HCT116 (cell line): ENCODE results near the gene ATXN1. TPM values are rescaled to one million over a fixed set of nuclear protein-coding genes. Genes with fewer than 3 reads are reported as not detected.

Source experiments
- ATAC-seq: fragments of 200-7000 bp; cut with Tn5 transposase; 2 replicates; pipeline ENCODE4 v1.9.1; 2020; ENCODE audit warnings: mild to moderate bottlenecking, moderate library complexity
- BruUV-seq: library from RNA; stranded (reverse); fragments of 400-500 nt; replicated peaks from 2 replicates; lab custom pipeline; 2021; lab: Mats Ljungman, UMichigan
- CTCF ChIA-PET: fragments of 300-600 bp; sonication (Branson Sonifier 250); formaldehyde crosslinking; loops from one replicate; lab custom pipeline; 2021; ENCODE audit warnings: antibody characterized with exemption; lab: Charles Lee
- POLR2A ChIA-PET: fragments of 300-600, 350-600 bp; sonication (Branson Sonifier 250); formaldehyde crosslinking; loops from one replicate; lab custom pipeline; 2021; ENCODE audit warnings: antibody characterized with exemption; lab: Charles Lee
- RAD21 ChIA-PET, 2 experiments: fragments of 300-600 bp; sonication (Branson Sonifier 250); formaldehyde crosslinking; loops; one replicate each; lab custom pipeline; 2023; ENCODE audit warnings: low total read pairs in 2 of 2; ENCODE audit not compliant: uncharacterized antibody in 2 of 2, unreplicated experiment in 2 of 2, low non-redundant PET in 1 of 2; lab: Charles Lee
- DNase-seq: peaks from one replicate; pipeline ENCODE4 v3.0.0-alpha.2; 2010; ENCODE audit warnings: low read depth, low spot score
- H2AFZ ChIP-seq: fragments of 200-600 bp; shearing (Covaris generic), sonication (generic); 2 replicates; pipeline ENCODE4 v1.6.1; 2017; ENCODE audit warnings: low read depth, mixed run types, mixed read lengths, antibody characterized with exemption, low read length; ENCODE audit not compliant: poor library complexity, severe bottlenecking
- H3K27ac ChIP-seq: 2 replicates; pipeline ENCODE4 v1.5.1; 2012; ENCODE audit warnings: low read depth, low read length
- H3K27me3 ChIP-seq: fragments of 200-600 bp; sonication (generic); 2 replicates; pipeline ENCODE4 v1.6.1; 2016; ENCODE audit warnings: mixed run types, low read length, mixed read lengths; ENCODE audit not compliant: insufficient read depth
- H3K36me3 ChIP-seq, 2 experiments: fragments of 200-500 bp in 1 of 2; fragments of 200-600 bp in 1 of 2; sonication (Bioruptor generic) in 1 of 2; sonication (generic) in 1 of 2; 2 replicates each; pipeline versions ENCODE4 v1.5.1 to v1.6.1; 2014 to 2016; ENCODE audit warnings: low read length in 2 of 2, inconsistent platforms in 1 of 2, mixed read lengths in 1 of 2, mixed run types in 1 of 2; ENCODE audit not compliant: insufficient read depth in 2 of 2, control insufficient read depth in 1 of 2
- H3K4me1 ChIP-seq, 2 experiments: fragments of 200-600 bp in 1 of 2; sonication (generic) in 1 of 2; 2 replicates each; pipeline versions ENCODE4 v1.5.1 to v1.6.1; 2012 to 2017; ENCODE audit warnings: low read length in 2 of 2, inconsistent platforms in 1 of 2, mild to moderate bottlenecking in 1 of 2, mixed read lengths in 1 of 2, mixed run types in 1 of 2, moderate library complexity in 1 of 2; ENCODE audit not compliant: insufficient read depth in 2 of 2, control insufficient read depth in 1 of 2
- H3K4me2 ChIP-seq: fragments of 200-600 bp; sonication (generic); 2 replicates; pipeline ENCODE4 v1.6.1; 2017; ENCODE audit warnings: mixed run types, low read length, mixed read lengths
- H3K4me3 ChIP-seq, 2 experiments: fragments of 200-600 bp in 1 of 2; sonication (generic) in 1 of 2; replicated peaks in 1 of 2; 2 replicates each; pipeline ENCODE4 v1.5.1; 2011 to 2016; ENCODE audit warnings: low read length in 2 of 2, control low read depth in 1 of 2, low read depth in 1 of 2, mild to moderate bottlenecking in 1 of 2, mixed read lengths in 1 of 2, mixed run types in 1 of 2
- H3K79me2 ChIP-seq: fragments of 200-600 bp; sonication (generic); 2 replicates; pipeline ENCODE4 v1.6.1; 2017; ENCODE audit warnings: mild to moderate bottlenecking, mixed run types, low read length, moderate library complexity, mixed read lengths; ENCODE audit not compliant: insufficient read depth
- H3K9ac ChIP-seq: fragments of 200-600 bp; sonication (generic); 2 replicates; pipeline ENCODE4 v1.6.1; 2016; ENCODE audit warnings: low read length, mixed read lengths
- H3K9me2 ChIP-seq: fragments of 200-600 bp; sonication (generic), shearing (Covaris generic); 2 replicates; pipeline ENCODE4 v1.6.1; 2017; ENCODE audit warnings: mixed run types, mild to moderate bottlenecking, moderate library complexity; ENCODE audit not compliant: insufficient read depth
- H3K9me3 ChIP-seq, 2 experiments: fragments of 200-500 bp in 1 of 2; fragments of 200-600 bp in 1 of 2; sonication (Bioruptor generic) in 1 of 2; sonication (generic) in 1 of 2; 2 replicates each; pipeline ENCODE4 v1.6.1; 2014 to 2017; ENCODE audit warnings: low read length in 2 of 2, mixed read lengths in 2 of 2, inconsistent platforms in 1 of 2, low read depth in 1 of 2, mild to moderate bottlenecking in 1 of 2, mixed run types in 1 of 2, moderate library complexity in 1 of 2; ENCODE audit not compliant: control insufficient read depth in 1 of 2, insufficient read depth in 1 of 2
- H4K20me1 ChIP-seq: fragments of 200-600 bp; sonication (generic), shearing (Covaris generic); 2 replicates; pipeline ENCODE4 v1.6.1; 2017; ENCODE audit warnings: mixed run types, mild to moderate bottlenecking, moderate library complexity; ENCODE audit not compliant: insufficient read depth
- CBX3 ChIP-seq: IDR thresholded peaks from 2 replicates; pipeline ENCODE4 v1.6.1; 2012; ENCODE audit warnings: low read depth
- CEBPB ChIP-seq: IDR thresholded peaks from 2 replicates; pipeline ENCODE4 v1.6.1; 2012; ENCODE audit warnings: low read depth
- CTCF ChIP-seq, 3 experiments: fragments of 200-600 bp in 1 of 3; sonication (generic) in 1 of 3; IDR thresholded peaks in 2 of 3; conservative IDR thresholded peaks in 1 of 3; 2 replicates each; pipeline ENCODE4 v1.5.1; 2012 to 2017; ENCODE audit warnings: low read depth in 2 of 3, low read length in 2 of 3, antibody characterized with exemption in 1 of 3, borderline replicate concordance in 1 of 3, control low read depth in 1 of 3, mild to moderate bottlenecking in 1 of 3, mixed read lengths in 1 of 3, mixed run types in 1 of 3, moderate library complexity in 1 of 3; ENCODE audit not compliant: insufficient read depth in 1 of 3
- ELF1 ChIP-seq: IDR thresholded peaks from 2 replicates; pipeline ENCODE4 v1.6.1; 2012; ENCODE audit warnings: low read depth, borderline replicate concordance
- EZH2 ChIP-seq: fragments of 200-600 bp; sonication (generic); IDR thresholded peaks from 2 replicates; pipeline ENCODE4 v1.6.1; 2017; ENCODE audit warnings: antibody characterized with exemption, mixed run types
- EZH2phosphoT487 ChIP-seq: fragments of 200-600 bp; IDR thresholded peaks from 2 replicates; pipeline ENCODE4 v1.6.1; 2018; ENCODE audit warnings: antibody characterized with exemption, borderline replicate concordance
- FOSL1 ChIP-seq: IDR thresholded peaks from 2 replicates; pipeline ENCODE4 v1.6.1; 2012; ENCODE audit warnings: low read depth
- MAX ChIP-seq: IDR thresholded peaks from 2 replicates; pipeline ENCODE4 v1.6.1; 2012
- POLR2A ChIP-seq: IDR thresholded peaks from 2 replicates; pipeline ENCODE4 v1.7.0; 2011; ENCODE audit warnings: borderline replicate concordance; ENCODE audit not compliant: insufficient read depth, insufficient read length; ENCODE audit errors: extremely low read depth
- RAD21 ChIP-seq: IDR thresholded peaks from 2 replicates; pipeline ENCODE4 v1.6.1; 2012; ENCODE audit warnings: low read depth, mild to moderate bottlenecking
- SIN3A ChIP-seq: IDR thresholded peaks from 2 replicates; pipeline ENCODE4 v1.6.1; 2012; ENCODE audit warnings: low read depth
- SP1 ChIP-seq: IDR thresholded peaks from 2 replicates; pipeline ENCODE4 v1.6.1; 2012; ENCODE audit warnings: low read depth
- SRF ChIP-seq: IDR thresholded peaks from 2 replicates; pipeline ENCODE4 v1.6.1; 2012; ENCODE audit warnings: low read depth
- TCF7L2 ChIP-seq: IDR thresholded peaks from 2 replicates; pipeline ENCODE4 v1.7.0; 2011; ENCODE audit warnings: borderline replicate concordance, inconsistent platforms; ENCODE audit not compliant: insufficient read depth, insufficient read length; ENCODE audit errors: extremely low read depth
- YY1 ChIP-seq: IDR thresholded peaks from 2 replicates; pipeline ENCODE4 v1.6.1; 2011; ENCODE audit warnings: low read length, low read depth, moderate library complexity, mild to moderate bottlenecking; ENCODE audit not compliant: insufficient replicate concordance; ENCODE audit errors: extremely low read depth
- ZFX ChIP-seq: fragments of 450-650 bp; IDR thresholded peaks from 2 replicates; pipeline ENCODE4 v1.6.1; 2017
- ZNF274 ChIP-seq: fragments of 200-500 bp; sonication (Bioruptor generic); IDR thresholded peaks from 2 replicates; pipeline ENCODE4 v1.6.1; 2014; ENCODE audit warnings: mild to moderate bottlenecking, low read depth, low read length, inconsistent platforms
- intact Hi-C: fragments of 100-400 bp; cut with micrococcal nuclease; formaldehyde crosslinking; loops from 2 replicates; pipeline ENCODE4 v1.10.0; 2022
- total RNA-seq: library from RNA; stranded (reverse); gene quantifications from one replicate; pipeline ENCODE4 v1.2.1, GENCODE V29; 2021; ENCODE audit not compliant: unreplicated experiment
- TF ChIP-seq, protein P1 (sequence below): IDR thresholded peaks from 2 replicates; pipeline ENCODE4 v1.6.1; 2011; ENCODE audit warnings: mild to moderate bottlenecking, low read length, moderate library complexity; ENCODE audit not compliant: insufficient replicate concordance; ENCODE audit errors: extremely low read depth

The ATXN1 gene
- total RNA-seq, 1 experiment from 2014 or later = 21.0 TPM

- ChIA-PET CTCF (no interaction called here), RAD21 (no interaction called here), POLR2A (no interaction called here)
- Histone ChIP-seq H3K27me3 (no peaks in the 10 kb centered on the region), H3K79me2 (no peaks in the 10 kb centered on the region), H3K9me3 (no peaks in the 10 kb centered on the region), H3K4me1 (peaks cover 33 to 50% of the 10 kb centered on the region in 2 experiments), H3K4me2 (no peak overlapping the region), H3K4me3 (no peak overlapping the region), H2AFZ (no peak overlapping the region), H3K9me2 (no peaks in the 10 kb centered on the region), H3K27ac (no peak overlapping the region), H4K20me1 (no peaks in the 10 kb centered on the region), H3K36me3 (no peaks in the 10 kb centered on the region), H3K9ac (no peak overlapping the region)
- intact Hi-C loops = no loop called here
- no peak for ATAC-seq
- DNase-seq = no peak
- no TSS peak for BruUV-seq
- TF ChIP-seq FOSL1 = no peak
- no peak for TF ChIP-seq ELF1
- TF ChIP-seq ZFX = no peak
- no peak for TF ChIP-seq EZH2phosphoT487
- no peak for TF ChIP-seq RAD21
- TF ChIP-seq, protein P1, sequence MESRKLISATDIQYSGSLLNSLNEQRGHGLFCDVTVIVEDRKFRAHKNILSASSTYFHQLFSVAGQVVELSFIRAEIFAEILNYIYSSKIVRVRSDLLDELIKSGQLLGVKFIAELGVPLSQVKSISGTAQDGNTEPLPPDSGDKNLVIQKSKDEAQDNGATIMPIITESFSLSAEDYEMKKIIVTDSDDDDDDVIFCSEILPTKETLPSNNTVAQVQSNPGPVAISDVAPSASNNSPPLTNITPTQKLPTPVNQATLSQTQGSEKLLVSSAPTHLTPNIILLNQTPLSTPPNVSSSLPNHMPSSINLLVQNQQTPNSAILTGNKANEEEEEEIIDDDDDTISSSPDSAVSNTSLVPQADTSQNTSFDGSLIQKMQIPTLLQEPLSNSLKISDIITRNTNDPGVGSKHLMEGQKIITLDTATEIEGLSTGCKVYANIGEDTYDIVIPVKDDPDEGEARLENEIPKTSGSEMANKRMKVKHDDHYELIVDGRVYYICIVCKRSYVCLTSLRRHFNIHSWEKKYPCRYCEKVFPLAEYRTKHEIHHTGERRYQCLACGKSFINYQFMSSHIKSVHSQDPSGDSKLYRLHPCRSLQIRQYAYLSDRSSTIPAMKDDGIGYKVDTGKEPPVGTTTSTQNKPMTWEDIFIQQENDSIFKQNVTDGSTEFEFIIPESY = no peak
- no peak for TF ChIP-seq YY1
- TF ChIP-seq ZNF274 = no peak
- TF ChIP-seq TCF7L2 = no peak
- TF ChIP-seq SRF = no peak
- TF ChIP-seq POLR2A = no peak
- no peak for TF ChIP-seq CTCF (IDR thresholded peaks at IDR 0.05 in 2 of 3, conservative IDR thresholded peaks at IDR 0.05 in 1 of 3; ENCODE audit: borderline replicate concordance in 1 of 3, insufficient read depth in 1 of 3, low read depth in 2 of 3, low read length in 2 of 3)
- TF ChIP-seq MAX = no peak
- no peak for TF ChIP-seq SIN3A
- TF ChIP-seq EZH2 = no peak
- no peak for TF ChIP-seq CEBPB
- TF ChIP-seq SP1 = no peak
- no peak for TF ChIP-seq CBX3
Observed at GRCh38 chr6:16687045-16687444, 74.2 kb downstream of the ATXN1 start.
